Measurements from ENCODE around the gene OR5M8. TPM values are rescaled to one million over a fixed set of nuclear protein-coding genes. Genes with fewer than 3 reads are reported as not detected.

OR5M8 gene
- total RNA-seq = not detected

DNA sequence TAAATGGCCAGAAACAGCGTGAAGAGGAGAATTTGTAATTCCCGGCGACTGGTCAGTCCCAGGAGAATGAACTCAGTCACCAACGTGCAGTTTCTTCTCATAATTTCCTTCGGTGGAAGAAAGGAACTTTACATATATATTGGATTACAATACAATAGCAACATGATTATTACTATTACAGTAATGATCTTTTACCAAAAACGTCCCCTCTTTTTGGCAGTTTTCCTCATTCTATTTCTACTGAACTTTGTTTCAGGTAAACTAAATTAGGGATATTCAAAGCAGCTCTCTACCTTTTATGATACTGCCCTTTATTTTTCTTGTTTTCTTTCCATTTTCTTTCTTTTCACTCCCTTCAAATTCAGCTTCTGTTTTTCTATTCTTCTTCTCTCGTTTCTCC, at the start of gene OR5M8:
TSS of gene OR5M8 (minus strand) at position 101 of the 400 bp plus-strand sequence. CDS start at position 101, 0 bp downstream.
- no peak for DNase-seq
- H3K36me3 Mint-ChIP-seq = no peaks in the 10 kb centered on the region
- H3K27ac Mint-ChIP-seq = no peak within 1 kb of the TSS
- H3K4me3 Mint-ChIP-seq = no peak within 1 kb of the TSS
- peaks cover 3% of the 10 kb centered on the region for H3K9me3 Mint-ChIP-seq
- H3K4me1 Mint-ChIP-seq = no peaks in the 10 kb centered on the region
- no peaks in the 10 kb centered on the region for H3K27me3 Mint-ChIP-seq

DNA sequence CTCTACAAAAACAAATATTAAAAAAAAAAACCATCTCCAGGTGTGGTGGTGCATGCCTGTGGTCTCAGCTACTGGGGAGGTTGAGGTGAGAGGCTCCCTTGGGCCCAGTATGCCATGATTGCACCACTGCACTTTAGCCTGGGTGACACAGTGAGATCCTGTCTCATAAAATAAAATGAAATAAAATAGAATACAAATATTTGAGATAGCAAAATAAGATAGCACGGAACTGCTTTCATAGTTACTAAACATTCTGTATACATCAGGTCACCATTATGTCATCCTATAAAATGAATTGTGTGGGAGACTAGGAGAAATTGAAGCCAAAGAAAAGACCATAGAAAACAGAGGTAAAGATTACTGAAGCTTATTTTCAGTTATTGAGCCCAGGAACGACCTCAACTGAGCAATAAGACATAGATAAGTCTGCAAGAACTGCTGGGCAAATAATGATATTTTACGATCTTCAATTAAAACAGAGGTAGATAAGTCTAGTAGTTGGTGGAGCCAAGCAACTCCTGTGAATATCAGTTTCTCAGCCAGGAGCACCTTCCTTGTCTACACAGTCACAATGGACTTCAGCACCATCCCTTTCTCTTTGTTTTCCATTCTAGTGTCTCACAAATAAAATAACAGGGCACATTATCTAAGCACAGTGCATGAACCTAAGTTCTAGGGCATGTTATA, 42.0 kb upstream of the OR5M8 start:
- Mint-ChIP-seq H3K36me3 (no peaks in the 10 kb centered on the region), H3K4me1 (no peaks in the 10 kb centered on the region), H3K4me3 (no peak overlapping the region), H3K27me3 (no peaks in the 10 kb centered on the region), H3K9me3 (peaks cover 2% of the 10 kb centered on the region), H3K27ac (no peak overlapping the region)
- no peak for DNase-seq

DNA sequence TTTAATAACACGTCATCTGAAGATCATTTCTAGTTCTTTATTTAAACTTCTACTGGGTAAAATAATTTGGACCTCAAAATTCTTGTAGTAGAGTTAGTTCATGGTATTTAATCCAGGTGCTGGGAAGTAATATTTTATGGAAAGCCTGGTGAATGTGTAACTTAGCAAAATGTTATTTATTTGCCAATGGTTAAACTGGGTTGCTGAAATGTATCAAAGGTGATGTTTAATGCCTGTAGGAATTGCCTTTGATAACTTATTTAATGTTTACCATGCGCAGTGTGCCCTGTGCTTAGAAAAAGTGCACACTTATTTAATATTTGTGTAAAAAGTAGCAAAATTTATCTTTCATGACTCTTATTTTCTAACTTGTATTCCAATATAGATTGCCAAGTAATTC, 40.7 kb upstream of the OR5M8 start:
- Mint-ChIP-seq H3K4me3 (no peak overlapping the region), H3K27ac (no peak overlapping the region), H3K36me3 (no peaks in the 10 kb centered on the region), H3K9me3 (peaks cover 2% of the 10 kb centered on the region), H3K27me3 (no peaks in the 10 kb centered on the region), H3K4me1 (no peaks in the 10 kb centered on the region)
- no peak for DNase-seq

GRCh38 chr11:56522008-56522407, 30.8 kb upstream of the OR5M8 start:
- no peak for DNase-seq
- Mint-ChIP-seq H3K4me3 (no peak overlapping the region), H3K9me3 (peaks cover 3% of the 10 kb centered on the region), H3K27ac (no peak overlapping the region), H3K4me1 (no peaks in the 10 kb centered on the region), H3K36me3 (no peaks in the 10 kb centered on the region), H3K27me3 (no peaks in the 10 kb centered on the region)

- H3K27ac Mint-ChIP-seq = no peak overlapping the region
- no peaks in the 10 kb centered on the region for H3K36me3 Mint-ChIP-seq
- H3K4me1 Mint-ChIP-seq = no peaks in the 10 kb centered on the region
- H3K27me3 Mint-ChIP-seq = no peaks in the 10 kb centered on the region
- no peak overlapping the region for H3K4me3 Mint-ChIP-seq
- peaks cover 2% of the 10 kb centered on the region for H3K9me3 Mint-ChIP-seq
- no peak for DNase-seq
These were observed 22.1 kb upstream of the OR5M8 start for GRCh38 chr11:56513280-56513679.

GRCh38 chr11:56509439-56509838, 18.3 kb upstream of the OR5M8 start:
- peaks cover 2% of the 10 kb centered on the region for H3K9me3 Mint-ChIP-seq
- H3K27ac Mint-ChIP-seq = no peak overlapping the region
- no peaks in the 10 kb centered on the region for H3K27me3 Mint-ChIP-seq
- DNase-seq = no peak
- no peak overlapping the region for H3K4me3 Mint-ChIP-seq
- no peaks in the 10 kb centered on the region for H3K4me1 Mint-ChIP-seq
- H3K36me3 Mint-ChIP-seq = no peaks in the 10 kb centered on the region

DNA sequence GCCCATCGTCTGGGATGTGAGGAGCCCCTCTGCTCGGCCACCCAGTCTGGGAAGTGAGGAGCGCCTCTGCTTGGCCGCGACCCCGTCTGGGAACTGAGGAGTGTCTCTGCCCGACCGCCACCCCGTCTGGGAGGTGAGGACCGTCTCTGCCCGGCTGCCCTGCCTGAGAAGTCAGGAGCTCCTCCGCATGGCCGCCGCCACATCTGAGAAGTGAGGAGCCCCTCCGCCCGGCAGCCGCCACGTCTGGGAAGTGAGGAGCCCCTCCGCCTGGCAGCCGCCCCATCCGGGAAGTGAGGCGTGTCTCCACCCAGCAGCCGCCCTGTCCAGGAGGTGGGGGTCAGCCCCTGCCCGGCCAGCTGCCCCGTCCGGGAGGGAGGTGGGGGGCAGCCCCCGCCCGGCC, 5.8 kb upstream of the OR5M8 start:
- Mint-ChIP-seq H3K4me1 (no peaks in the 10 kb centered on the region), H3K27ac (no peak overlapping the region), H3K27me3 (no peaks in the 10 kb centered on the region), H3K36me3 (no peaks in the 10 kb centered on the region), H3K9me3 (peaks cover 2% of the 10 kb centered on the region), H3K4me3 (no peak overlapping the region)
- DNase-seq = no peak

- no peak overlapping the region for H3K4me3 Mint-ChIP-seq
- no peak for DNase-seq
- no peaks in the 10 kb centered on the region for H3K36me3 Mint-ChIP-seq
- H3K27me3 Mint-ChIP-seq = no peaks in the 10 kb centered on the region
- no peak overlapping the region for H3K27ac Mint-ChIP-seq
- no peaks in the 10 kb centered on the region for H3K4me1 Mint-ChIP-seq
- H3K9me3 Mint-ChIP-seq = peaks cover 2% of the 10 kb centered on the region
These were observed 3.9 kb upstream of the OR5M8 start for GRCh38 chr11:56495117-56495516.

GRCh38 chr11:56486801-56487200, 4.4 kb downstream of the OR5M8 start:
- peaks cover 5% of the 10 kb centered on the region for H3K9me3 Mint-ChIP-seq
- no peaks in the 10 kb centered on the region for H3K36me3 Mint-ChIP-seq
- H3K4me3 Mint-ChIP-seq = no peak overlapping the region
- no peaks in the 10 kb centered on the region for H3K27me3 Mint-ChIP-seq
- no peak for DNase-seq
- no peak overlapping the region for H3K27ac Mint-ChIP-seq
- no peaks in the 10 kb centered on the region for H3K4me1 Mint-ChIP-seq

DNA sequence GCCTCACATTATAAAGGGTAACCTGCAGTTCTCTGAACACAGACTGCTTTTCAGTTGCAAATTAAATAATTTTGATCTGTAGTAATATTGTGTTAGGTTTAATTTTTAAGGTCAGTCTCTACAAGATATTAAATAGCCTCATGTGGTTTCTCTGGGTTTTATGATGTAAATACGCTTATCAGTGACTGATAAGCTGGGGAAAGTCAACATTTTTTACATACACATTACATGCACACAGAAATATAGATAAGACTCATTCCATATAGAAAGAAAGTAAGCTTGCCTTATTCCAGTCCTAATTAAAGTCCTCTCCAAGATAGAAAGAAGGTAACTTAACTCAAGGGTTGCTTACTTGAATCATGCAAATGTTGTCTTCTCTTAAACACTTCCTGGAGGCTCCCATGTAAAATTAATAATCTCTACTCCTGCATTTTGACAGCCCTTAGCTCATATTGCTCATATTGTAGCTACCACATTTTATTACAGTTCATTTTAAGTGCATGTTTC, 16.4 kb downstream of the OR5M8 start:
- DNase-seq = no peak
- Mint-ChIP-seq H3K4me1 (no peaks in the 10 kb centered on the region), H3K27me3 (no peaks in the 10 kb centered on the region), H3K9me3 (peaks cover 3% of the 10 kb centered on the region), H3K27ac (no peak overlapping the region), H3K4me3 (no peak overlapping the region), H3K36me3 (no peaks in the 10 kb centered on the region)

DNA sequence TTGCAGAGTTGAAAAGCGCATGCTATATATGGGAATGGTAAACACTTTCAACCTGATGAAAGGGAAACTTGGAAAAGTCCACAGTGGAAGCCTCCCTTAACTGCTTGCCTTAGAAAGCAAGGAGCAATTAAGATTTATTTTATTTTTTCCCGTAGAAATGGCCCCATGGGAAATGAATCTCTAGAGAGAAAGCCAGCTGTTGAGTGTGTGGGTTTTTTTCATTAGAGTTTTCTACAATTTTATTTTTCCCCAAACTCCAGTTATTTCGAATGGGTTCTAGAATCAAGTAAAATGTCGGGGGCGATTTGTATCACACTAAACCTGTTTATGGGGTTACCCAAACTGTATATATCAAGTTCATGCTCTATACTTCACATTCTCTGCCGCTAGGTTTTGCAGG, 17.9 kb downstream of the OR5M8 start, which contains the start of gene OR5M3:
TSS of gene OR5M3 (minus strand) at position 101 of the 400 bp plus-strand sequence. CDS start 2,855 bp downstream, outside the sequence.
- H3K27me3 Mint-ChIP-seq = no peaks in the 10 kb centered on the region
- no peak within 1 kb of the TSS for H3K4me3 Mint-ChIP-seq
- H3K9me3 Mint-ChIP-seq = peaks cover 3% of the 10 kb centered on the region
- no peak for DNase-seq
- H3K36me3 Mint-ChIP-seq = no peaks in the 10 kb centered on the region
- no peaks in the 10 kb centered on the region for H3K4me1 Mint-ChIP-seq
- H3K27ac Mint-ChIP-seq = no peak within 1 kb of the TSS

DNA sequence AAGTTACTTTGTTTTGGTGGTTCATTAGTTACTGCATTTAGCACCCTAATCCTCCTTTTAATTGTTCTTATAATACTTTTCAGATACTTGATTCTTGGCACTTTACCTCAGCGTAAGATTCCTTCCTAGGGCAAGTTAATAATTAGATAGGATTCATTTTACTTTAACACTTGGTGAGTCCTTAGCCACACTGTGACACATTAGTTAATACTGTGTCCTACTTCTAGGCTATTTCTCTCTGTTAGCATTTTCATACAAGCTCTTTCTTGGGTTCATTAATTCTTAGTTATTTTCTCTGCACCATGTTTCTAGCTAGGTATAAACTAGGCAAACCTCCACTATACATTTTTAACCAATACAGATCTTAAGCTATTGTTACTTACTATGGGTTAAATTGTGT, 34.1 kb downstream of the OR5M8 start:
- peaks cover 3% of the 10 kb centered on the region for H3K9me3 Mint-ChIP-seq
- no peaks in the 10 kb centered on the region for H3K36me3 Mint-ChIP-seq
- no peaks in the 10 kb centered on the region for H3K4me1 Mint-ChIP-seq
- no peaks in the 10 kb centered on the region for H3K27me3 Mint-ChIP-seq
- no peak for DNase-seq
- no peak overlapping the region for H3K4me3 Mint-ChIP-seq
- H3K27ac Mint-ChIP-seq = no peak overlapping the region

DNA sequence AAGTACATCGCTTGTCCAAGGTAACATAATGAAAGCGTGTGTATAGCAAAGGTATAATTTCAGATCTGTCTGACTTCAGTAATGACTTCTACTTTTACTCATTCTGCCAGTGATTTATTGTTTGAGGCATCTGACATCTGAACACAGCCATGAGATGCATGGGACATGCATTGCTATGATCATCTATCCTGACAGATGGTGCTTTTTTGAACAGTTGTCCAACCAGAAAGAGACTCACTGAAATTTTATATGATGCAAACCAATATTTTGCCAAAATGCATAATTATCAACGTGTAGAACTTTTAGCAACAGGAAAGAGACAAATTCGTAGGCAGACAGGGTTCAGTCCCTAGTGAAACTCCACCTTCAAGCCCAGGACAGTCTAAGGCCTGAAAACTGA, 37.6 kb downstream of the OR5M8 start:
- peaks cover 9% of the 10 kb centered on the region for H3K9me3 Mint-ChIP-seq
- H3K4me1 Mint-ChIP-seq = no peaks in the 10 kb centered on the region
- no peaks in the 10 kb centered on the region for H3K27me3 Mint-ChIP-seq
- no peak overlapping the region for H3K4me3 Mint-ChIP-seq
- no peaks in the 10 kb centered on the region for H3K36me3 Mint-ChIP-seq
- no peak for DNase-seq
- no peak overlapping the region for H3K27ac Mint-ChIP-seq
